Stimulated activated CD8-positive, alpha-beta memory T cell treated with anti-CD3 and anti-CD28 coated beads, Interleukin-12 subunit alpha, Interleukin-12 subunit beta, amount 100 ng/mL, for 24 hours (primary cell): ENCODE measurements around the gene CACNA1A.
"Not testable (repeated sequence)": the region's sequence is repeated elsewhere in the genome, so short reads cannot be mapped to it uniquely, and the experiment has no call there.

Experiments
- DNase-seq: peaks from one replicate; pipeline ENCODE4 v3.0.0-alpha.2; 2020; ENCODE audit errors: extremely low read depth

The CACNA1A gene

DNA sequence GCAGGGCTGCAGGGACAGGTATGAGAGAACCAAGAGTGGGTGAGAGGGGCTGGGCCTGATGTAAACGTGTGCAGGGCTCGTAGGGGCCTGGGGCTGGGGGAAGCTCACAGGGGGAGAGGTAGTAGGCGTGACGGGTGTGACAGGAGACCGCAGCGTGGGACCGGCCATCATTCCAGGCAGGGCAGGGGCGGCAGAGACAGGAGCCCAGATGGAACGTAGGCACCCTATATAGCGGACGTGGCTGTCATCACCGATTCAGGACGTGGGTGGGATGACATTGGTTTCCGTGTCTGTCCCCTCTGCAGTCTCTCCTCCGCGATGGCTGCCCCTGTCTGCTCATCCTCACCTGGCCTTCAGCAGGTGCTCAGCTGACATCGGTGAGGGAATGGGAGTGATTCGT lies 307.6 kb downstream of the CACNA1A start:
- no peak for DNase-seq

DNA sequence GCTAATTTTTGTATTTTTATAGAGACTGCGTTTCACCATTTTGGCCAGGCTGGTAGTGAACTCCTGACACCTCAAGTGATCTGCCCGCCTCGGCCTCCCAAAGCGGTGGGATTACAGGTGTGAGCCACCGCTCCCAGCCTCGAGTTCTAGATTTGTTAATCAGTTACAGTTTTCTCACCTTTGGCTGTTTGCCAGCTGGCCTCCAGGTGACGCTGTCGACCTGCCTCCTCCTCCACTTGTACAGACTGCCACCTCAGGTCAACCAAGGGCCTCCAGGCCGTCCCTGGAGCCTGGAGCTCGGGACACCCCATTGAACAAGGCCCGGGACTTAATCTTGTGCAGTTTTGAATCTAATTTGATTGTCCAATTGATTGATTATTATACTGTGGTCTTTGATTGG lies 310.6 kb downstream of the CACNA1A start:
- DNase-seq, result no peak

DNA sequence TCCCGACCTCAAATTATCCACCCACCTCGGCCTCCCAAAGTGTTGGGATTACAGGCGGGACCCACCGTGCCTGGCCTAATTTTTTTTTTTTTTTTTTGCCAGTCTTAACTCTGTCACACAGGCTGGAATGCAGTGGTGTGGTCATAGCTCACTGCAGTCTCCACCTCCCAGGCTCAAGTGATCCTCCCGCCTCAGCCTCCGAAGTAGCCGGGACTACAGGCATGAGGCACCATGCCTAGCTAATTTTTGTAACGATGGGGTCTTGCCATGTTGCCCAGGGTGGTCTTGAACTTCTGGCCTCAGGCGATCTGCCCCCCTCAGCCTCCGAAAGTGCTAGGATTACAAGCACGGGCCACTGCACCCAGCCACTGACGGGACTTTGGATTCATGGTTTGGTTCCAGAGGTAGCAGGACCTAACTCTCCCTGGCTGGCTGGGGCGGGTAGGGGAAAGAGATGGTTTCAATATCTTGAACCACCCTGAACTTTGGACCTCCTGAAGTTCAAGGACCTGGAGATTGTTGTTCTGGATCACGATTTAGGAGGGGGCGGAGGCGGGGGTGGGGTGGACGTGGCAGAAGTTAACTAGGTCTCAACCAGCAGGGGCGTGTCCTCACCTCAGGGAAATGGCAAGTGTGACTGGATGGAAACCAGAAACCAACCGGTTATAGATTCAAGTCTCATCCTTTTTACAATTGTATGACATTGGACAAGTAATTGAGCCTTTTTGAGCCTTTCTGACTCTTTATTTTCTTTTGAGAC lies 315.3 kb downstream of the CACNA1A start:
- no peak for DNase-seq

DNA sequence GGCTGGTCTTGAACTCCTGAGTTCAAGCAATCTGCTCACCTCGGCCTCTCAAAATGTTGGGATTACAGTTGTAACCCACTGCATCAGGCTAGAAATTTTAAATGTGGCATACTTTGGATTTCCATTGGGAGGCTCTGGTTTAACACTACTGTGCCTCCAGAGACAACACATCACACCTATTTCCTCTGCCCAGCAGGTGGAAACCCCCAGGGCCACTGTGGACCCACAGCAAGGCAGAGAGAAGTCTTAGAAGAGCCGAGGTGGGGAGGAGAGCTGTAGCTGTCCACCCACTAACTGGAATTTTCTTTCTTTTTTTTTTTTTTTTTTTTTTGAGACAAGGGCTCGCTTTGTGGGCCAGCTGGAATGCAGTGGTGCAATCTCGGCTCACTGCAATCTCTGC lies 316.7 kb downstream of the CACNA1A start:
- DNase-seq, result no peak

DNA sequence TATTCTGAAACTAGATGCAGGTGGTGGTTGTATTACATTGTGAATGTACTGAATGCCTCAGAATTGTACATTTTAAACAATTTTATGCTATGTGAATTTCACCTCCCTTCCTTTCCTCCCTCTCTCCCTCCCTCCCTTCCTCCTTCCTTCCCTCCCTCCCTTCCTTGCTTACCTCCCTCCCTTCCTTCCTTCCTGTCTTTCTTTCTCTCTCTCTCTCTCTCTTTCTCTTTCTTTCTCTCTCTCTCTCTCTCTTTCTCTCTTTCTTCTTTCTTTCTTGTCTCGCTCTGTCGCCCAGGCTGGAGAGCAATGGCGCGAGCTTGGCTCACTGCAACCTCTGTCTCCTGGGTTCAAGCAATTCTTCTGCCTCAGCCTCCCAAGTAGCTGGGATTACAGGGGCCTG lies 318.9 kb downstream of the CACNA1A start:
- DNase-seq, result no peak

DNA sequence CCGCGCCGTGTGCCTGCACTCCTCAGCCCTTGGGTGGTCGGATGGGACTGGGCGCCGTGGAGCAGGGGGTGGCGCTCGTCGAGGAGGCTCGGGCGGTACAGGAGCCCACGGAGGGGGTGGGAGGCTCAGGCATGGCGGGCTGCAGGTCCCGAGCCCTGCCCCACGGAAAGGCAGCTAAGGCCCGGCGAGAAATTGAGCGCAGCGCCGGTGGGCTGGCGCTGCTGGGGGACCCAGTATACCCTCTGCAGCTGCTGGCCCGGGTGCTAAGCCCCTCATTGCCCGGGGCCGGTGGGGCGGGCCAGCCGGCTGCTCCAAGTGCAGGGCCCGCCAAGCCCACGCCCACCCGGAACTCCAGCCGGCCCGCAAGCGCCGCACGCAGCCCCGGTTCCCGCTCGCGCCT lies 319.6 kb downstream of the CACNA1A start:
- not testable (repeated sequence) for DNase-seq

DNA sequence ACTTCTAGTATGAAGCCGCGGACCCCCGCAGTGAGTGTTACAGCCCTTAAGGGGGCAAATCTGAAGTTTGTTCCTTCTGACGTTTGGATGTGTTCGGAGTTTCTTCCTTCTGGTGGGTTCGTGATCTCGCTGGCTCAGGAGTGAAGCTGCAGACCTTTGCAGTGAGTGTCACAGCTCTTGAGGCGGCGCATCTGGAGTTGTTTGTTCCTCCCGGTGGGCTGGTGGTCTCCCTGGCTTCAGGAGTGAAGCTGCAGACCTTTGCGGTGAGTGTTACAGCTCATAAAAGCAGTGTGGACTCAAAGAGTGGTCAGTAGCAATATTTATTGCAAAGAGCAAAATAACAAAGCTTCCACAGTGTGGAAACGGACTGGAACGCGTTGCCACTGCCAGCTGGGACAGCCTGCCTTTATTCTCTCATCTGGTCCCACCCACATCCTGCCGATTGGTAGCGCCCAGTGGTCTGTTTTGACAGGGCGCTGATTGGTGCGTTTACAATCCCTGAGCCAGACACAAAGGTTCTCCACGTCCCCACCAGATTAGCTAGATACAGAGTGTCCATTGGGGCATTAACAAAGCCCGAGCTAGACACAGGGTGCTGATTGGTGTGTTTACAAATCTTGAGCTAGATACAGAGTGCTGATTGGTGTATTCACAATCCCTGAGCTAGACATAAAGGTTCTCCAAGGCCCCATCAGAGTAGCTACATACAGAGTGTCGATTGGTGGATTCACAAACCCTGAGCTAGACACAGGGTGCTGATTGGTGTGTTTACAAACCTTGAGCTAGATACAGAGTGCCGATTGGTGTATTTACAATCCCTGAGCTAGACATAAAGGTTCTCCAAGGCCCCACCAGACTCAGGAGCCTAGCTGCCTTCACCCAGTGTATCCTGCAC lies 320.3 kb downstream of the CACNA1A start:
- DNase-seq, result not testable (repeated sequence)

DNA sequence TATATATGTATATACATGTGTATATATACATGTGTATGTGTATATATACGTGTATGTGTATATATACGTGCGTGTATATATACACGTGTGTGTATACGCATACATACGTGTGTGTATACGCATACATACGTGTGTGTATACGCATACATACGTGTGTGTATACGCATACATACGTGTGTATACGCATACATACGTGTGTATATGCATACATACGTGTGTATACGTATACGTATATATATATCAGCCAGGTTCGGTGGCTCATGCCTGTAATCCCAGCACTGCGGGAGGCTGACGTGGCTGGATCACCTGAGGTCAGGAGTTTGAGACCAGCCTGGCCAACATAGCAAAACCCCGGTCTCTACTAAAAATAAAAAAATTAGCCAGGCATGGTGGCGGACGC lies 321.4 kb downstream of the CACNA1A start:
- not testable (repeated sequence) for DNase-seq

DNA sequence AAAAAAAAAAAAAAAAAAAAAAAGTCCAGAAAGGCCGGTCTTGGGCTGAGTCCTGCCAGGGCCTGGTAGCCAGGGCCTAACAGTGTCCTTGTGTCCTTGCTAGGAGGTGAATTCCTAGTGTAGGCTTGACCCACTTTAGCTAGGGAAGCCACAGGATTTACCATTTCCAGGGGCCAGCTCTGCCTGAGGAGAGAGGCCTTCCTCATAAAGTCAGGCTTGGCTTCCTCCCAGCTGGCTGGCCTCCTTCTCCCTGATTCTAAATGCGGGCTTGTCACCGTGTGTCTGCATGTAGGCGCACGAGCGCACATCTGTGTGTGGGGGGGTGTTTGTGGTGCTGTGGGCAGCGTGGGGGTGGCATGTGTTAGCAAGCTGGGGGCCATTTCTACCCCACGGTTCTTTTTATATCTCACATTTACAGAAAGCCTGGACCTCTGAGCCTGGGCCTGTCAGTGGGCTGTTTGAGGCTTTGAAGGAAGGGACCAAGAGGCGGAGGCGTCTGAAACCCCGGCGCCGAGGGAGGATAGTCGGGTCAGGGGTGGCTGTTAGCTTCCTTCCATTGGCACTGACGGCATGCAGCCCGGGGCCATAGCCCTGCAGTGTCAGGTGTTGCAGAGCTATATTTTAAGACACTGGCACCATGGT lies 324.4 kb downstream of the CACNA1A start:
- DNase-seq, result no peak

DNA sequence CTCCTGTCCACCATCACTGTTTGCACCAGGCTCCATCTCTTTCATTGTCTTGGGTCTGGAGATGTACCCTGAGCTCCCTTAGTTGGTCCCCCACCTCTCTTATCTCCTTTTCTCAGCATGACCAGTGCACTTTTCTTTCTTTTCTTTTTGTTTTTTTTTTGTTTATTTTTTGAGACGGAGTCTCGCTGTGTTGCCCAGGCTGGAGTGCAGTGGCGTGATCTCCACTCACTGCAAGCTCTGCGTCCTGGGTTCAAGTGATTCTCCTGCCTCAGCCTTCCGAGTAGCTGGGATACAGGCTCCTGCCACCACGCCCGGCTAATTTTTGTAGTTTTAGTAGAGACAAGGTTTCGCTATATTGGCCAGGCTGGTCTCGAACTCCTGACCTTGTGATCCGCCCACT lies 328.0 kb downstream of the CACNA1A start:
- not testable (repeated sequence) for DNase-seq

DNA sequence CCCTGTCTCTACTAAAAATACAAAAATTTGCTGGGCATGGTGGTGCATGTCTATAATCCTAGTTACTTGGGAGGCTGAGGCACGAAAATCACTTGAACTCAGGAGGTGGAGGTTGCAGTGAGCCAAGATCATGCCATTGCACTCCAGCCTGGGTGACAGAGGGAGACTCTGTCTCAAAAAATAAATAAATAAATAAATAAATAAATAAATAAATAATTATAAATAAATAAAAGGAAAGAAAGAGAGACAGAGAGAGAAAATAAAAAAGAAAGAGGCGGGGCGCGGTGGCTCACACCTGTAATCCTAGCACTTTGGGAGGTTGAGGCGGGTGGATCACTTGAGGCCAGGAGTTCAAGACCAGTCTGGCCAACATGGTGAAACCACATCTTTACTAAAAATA lies 328.7 kb downstream of the CACNA1A start:
- DNase-seq, result not testable (repeated sequence)

DNA sequence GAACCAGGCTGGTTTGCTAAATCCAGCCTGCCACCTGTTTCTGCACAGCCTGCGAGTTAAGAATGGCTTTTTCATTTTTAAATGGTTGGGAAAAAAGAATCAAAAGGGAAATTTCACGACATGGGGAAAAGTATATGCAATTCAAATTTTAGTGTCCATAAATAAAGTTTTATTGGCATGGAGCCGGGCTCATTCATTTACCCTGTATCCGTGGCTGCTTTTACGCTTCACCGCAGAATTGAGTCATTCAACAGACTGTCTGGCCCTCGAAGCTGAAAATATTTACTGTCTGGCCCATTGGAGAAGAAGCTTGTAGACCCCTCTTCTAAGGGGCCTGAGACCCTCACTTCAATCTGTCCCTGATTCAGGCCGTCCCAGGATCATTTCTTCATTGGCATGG lies 329.9 kb downstream of the CACNA1A start:
- no peak for DNase-seq

DNA sequence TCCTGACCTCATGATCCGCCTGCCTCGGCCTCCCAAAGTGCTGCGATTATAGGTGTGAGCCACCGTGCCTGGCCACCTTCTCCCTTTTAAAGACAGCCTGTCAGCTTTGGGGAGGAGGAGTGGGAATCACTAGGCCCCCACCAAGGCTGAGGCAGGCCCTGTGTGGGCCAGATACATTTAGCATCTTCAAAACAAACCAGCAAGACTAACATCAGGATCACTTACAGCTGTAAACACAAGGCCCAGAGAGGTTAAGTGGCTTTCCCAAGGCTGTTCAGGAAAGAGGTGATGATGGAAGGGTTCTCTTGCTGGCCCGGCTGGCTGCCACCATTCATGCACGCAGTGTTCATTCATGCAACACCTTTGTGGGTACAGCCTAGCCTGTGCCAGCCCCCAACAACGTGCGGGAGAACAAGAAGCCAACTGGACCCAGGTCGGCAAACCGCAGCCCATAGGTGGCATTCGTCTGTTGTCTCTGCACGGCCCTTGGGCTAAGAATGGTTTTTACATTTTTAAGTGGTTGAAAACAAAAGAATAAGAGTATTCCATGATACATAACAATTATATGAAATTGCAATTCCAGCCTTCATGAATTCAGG lies 333.0 kb downstream of the CACNA1A start:
- DNase-seq, result no peak

DNA sequence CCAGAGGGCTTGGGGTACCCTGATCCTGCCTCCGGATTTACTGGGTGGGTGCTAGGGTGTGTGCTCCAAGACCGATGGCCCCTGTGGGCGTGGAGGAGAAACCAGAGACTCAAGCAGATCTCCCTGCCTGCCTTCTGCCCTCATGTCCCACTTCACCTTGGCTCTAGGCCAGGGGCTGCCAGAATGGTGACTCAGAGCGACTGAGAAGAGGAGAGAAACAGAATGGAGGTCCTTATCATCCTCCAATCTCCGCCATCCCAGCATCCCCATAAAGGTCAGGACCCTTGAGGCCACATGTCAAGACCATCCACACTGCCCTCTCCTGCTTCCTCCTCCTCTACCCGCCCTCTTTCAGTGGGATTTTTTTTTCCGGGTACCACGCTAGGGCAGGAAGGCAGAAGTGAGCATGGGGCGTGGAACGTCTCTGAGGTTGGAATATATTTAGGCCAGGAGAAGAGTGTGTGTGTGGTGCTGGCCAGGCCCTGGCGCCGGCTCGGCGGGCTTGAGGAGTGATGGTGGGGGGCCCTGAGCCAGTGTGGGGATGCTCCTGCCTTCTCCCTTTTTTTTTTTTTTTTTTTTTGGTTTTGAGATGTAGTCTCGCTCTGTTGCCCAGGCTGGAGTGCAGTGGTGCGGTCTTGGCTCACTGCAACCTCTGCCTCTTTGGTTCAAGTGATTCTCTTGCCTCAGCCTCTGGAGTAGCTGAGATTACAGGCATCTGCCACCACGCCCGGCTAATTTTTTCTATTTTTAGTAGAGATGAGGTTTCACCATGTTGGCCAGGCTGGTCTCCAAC lies 333.7 kb downstream of the CACNA1A start:
- no peak for DNase-seq

DNA sequence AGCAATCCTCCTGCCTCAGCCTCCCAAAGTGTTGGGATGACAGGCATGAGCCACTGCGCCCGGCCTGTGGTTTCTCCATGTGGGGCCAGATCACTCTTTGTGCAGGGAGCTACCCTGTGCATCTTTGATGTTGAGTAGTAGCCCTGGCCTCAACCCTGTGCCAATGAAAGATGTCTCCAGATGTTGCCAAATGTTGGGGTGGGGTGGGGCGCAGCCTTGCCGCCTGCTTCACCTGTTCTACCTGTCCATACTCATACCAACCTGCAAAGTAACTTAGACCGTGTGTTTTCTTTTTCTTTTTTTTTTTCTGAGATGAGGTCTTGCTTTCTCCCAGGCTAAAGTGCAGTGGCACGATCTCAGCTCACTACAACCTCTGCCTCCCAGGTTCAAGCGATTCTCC lies 335.1 kb downstream of the CACNA1A start:
- no peak for DNase-seq

DNA sequence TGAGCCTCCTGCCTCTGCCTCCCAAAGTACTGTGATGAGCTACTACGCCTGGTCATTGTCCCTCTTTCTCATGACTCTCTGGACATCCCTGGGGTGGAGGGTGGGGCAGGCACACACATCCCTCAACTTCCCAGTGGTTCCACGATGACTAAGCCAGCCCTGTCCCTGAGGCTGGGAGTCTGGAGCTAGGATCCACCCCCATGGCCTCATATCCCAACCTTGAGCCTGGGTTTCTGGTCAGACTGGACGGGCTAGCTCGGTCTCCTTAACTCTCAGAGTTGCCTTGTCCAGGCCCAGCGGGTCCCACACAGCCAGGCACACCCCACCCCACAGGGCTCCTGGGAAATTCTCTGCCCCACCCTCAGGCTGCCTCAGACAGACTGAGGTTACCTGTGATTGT lies 336.5 kb downstream of the CACNA1A start:
- DNase-seq, result no peak

DNA sequence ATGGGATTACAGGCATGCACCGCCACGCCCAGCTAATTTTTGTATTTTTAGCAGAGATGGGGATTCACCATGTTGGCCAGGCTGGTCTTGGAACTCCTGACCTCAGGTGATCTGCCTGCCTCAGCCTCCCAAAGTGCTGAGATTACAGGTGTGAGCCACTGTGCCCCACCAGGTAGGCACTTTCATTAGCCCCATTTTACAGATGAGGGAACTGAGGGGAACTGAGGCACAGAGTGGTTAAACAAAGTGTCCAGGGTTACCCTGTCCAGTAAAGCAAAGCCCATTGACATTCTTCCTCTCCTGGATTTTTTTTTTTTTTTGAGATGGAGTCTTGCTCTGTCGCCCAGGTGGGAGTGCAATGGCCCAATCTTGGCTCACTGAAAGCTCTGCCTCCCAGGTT lies 340.1 kb downstream of the CACNA1A start:
- not testable (repeated sequence) for DNase-seq

DNA sequence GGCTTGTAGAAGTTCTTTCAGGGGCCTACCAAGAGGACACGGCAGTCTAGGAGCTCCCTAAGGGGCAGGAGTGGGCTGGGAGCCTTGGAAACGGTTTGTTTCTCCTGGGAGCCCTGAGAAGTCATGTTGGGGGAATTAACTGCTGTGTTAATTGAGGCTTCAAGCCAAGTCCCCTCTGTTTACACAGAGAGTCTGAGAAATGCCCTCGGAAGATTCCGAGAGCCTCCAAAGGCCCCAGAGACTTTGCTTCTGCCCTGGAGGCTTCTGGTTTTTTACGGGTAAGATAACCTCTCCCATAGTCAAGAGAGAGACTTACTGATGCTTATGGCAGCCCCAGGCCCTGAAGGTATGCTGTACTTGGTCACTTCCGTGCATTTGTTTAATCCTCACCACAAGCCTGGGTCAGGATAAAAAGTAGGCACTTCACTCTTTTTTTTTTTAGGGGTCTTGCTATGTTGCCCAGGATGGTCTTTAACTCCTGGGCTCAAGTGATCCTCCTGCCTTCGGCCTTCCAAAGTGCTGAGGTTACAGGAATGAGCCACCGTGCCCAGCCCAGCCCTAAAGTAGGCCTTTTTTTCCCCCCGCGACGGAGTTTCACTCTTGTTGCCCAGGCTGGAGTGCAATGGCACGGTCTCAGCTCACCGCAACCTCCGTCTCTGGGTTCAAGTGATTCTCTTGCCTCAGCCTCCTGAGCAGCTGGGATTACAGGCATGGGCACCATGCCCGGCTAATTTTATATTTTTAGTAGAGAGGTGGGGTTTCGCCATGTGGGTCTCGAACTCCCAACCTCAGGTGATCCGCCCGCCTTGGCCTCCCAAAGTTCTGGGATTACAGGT lies 340.9 kb downstream of the CACNA1A start:
- no peak for DNase-seq

DNA sequence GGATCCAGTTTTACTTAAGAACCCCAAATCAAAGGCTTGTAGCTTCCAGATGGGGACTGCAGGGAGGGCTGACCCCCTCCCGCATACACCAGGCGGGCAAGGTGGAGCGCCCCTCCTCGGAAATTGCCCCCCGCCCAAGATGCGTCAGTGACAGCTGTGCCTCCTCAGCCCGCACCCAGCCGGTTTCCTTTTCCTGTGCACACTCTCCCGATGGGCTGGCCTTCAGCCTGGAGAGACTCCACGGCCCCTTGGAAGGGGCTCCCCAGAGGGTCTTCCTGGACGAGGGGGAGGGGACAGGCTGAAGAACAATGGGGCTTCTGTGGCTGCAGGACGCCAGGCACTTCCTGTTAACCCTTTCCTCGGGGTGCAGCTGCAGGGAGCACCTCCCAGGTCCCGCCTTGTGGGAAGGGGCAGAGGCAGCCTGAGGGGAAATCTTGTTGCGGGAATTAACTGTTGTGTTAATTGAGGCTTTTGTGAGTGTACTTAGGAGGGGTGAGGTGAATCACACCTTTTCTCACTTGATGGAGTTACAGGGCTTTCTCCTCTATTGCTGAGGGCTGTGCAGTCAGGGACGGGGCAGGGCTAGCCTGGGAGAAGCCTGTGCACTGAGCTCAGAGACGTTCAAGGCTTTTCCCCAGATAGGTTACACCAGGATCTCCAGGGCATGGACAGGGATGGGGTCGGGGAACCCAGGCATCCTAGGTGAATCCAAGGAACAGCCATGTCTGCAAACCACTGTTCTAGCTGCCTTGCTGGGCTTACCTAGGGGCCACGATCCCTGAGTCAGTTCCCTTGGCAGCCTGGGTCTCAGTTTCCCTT lies 341.7 kb downstream of the CACNA1A start:
- no peak for DNase-seq
